DMS114 treated with DMSO at 0.1 percent for 48 hours (cell line): ENCODE data around the gene PRDM1.

Experiments used
- DNase-seq: peaks from one replicate; lab custom pipeline; 2025; ENCODE audit not compliant: unreplicated experiment; lab: John Stamatoyannopoulos, UW

The PRDM1 gene

DNA sequence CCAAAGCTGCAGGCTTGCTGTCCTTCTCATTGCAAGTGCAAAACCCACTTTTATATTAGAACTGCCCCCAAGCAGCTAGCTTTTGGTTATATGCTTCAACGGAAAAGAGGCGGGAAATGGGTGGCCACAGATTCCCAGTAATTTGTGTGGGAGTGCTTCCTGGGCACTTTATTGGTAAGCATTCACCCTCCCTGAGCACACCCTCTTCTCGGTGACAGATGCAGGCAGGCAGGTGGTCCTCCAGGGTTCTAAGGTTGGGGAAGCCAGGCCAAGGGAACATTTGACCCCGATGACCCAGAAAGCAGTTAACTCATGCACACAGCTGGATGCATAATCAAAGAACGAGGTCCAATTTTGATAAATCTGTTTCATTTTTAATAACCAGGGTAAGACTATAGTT, 29.1 kb downstream of the PRDM1 start:
- DNase-seq, result no peak

DNA sequence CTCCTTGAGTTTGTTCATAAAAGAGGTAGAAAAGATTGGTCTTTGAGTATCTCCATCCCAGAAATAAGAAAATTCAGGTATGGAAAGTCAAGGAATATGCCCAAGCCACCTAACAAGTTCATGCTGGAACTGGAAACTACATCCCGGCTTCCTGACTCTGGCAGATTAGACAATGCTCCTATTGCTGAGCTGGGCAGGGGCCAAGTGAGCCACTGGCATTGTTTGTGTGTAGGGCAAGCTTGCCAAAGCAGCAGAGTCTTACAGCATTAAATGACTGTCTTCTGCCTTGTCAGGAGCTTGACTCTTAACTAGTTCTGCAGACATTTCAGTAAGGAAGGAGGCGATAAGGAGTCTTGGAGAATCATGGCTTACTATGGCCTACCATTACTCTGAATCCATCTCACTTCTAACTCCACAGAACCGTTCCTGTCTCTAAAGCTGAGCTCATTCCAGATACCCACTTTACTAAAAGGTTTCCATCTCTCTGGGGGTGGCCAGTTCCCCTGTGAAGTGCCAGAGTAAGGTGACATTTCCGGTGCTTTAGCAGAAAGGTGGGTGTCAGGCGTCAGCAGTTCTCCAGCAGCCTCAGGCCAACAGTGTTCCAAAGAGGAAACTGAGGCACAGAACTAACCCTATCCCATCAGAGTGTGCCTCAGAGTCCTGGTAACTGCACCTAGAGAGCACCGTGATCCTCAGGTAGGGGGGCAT, 30.1 kb downstream of the PRDM1 start:
- no peak for DNase-seq

DNA sequence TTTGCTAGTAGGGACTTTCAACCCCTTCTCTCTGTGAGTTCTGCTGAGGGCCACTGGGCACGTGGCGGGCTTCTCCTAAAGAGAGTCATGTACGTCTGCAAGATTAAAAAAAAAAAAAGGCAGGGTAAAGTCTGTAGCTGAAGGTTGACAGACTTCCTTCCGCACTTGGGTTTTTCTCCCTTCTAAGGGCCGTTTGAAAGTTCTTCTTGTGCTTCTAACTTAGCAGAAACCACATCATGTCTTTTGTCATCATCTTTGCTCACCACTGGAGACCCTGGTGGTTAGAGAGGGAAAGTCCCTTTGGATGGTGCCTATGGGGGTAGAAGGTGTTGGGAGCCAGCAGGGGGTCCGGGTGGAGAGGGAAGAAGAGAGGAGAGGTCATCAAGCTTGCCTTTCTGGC, 31.4 kb downstream of the PRDM1 start:
- DNase-seq, result no peak

DNA sequence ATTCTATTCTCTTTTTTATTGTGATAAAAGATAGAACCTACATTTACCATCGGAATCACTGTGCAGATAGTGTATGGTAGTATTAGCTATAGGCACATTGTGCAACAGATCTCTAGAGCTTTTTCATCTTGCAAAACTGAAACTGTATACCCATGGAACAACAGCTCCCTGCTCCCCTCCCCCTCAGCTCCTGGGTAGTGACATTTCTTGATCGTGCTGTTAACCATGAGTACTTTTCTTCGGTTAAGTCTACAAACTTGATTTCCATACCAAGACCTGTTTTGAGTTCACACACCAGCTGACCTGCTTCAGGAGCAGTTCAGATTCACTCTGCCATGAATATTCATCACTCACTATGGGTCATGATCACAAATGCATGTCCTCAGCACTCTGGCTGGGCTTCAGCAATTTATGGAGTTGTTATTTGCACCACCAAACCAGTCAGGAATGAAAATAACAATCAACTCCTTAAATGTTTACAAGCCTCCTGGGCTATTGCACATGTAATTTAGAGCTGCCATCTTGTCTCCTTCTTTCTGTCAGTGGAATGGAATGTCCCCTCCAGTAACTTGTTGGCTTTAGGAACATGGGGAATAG, 32.8 kb downstream of the PRDM1 start:
- DNase-seq, result no peak

DNA sequence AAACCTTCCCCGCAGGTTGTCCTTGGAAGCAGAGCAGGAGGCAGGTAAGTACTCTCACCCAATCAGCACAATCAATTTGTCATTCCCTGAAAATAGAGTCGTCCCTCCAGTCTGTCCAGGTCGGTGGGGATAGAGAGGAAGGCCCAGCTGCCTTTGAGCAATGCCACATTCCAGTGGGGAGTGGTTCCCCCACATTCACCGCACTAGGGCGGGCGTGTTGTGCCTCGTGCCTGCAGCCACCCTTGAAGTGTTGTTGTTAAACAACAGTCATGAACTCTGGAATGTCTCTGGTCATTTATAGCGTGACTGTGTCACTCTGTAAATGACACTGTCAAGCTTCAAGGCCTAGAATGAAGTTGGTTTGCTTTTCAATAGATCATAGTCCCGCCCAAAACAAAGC, 33.4 kb downstream of the PRDM1 start:
- DNase-seq, result no peak

DNA sequence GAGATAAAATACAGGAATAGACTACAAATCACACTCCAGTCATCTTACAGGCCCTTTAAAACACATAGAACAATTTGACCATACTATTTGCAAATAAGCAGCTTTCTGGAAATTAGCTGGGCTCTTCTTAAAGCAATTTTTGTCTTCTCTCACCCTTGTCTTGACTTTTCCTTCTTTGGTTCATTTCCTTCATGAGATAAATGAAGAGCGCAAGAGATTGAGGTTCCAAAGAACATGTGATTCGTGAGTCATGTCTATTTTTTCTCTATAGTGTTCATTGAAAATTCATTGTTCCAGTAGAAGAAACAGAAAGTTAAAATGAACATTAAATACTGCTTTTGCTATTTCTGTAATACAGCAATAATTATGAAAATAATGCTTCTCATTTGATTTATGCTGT, 33.9 kb downstream of the PRDM1 start:
- no peak for DNase-seq

DNA sequence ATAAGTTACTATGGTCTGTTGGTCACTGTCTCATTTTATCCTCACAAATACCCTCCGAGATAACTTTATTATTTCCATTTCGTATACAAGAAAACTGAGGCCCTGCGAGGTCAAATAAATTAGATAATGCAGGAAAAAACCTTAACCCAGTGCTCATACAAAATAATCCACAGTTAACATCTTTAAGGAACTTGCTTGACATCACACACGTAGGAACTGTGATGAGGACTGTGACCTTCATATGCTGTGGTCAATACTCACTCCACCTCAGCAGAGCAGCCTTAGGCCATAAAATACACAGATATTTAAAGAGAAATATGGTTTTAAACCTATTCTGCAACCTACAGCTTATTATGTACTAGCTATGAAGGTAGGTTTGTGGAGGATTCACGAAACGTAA, 34.3 kb downstream of the PRDM1 start:
- no peak for DNase-seq

DNA sequence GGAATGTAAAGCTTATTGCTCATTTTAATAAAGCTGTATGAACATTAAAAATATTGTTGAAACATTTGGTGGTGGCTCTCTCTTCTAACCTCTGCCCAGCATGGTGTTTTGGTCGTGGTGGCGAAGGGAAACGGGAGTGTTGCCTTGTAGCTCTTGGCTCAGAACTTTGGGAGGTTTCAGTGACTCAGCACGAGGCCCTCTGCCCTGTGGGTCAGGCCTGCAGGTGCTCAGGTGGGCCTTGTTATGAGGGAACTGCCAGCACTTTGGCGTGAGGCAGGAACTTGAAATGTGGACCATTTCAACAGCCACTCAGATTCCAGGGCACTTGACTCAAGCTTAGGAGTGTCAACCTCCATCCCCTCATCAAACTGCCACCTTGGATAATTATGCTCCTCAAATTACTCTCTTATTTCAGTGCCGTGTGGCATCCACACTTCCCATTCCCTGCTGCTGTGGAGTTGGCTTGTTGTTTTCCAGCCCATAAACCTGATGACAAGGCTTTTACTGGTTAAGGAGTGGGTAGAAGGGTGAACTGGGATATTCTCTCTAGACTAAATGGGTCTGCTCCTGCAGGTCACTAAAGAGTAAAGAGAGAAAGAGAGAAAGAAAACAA, 36.3 kb downstream of the PRDM1 start:
- no peak for DNase-seq

DNA sequence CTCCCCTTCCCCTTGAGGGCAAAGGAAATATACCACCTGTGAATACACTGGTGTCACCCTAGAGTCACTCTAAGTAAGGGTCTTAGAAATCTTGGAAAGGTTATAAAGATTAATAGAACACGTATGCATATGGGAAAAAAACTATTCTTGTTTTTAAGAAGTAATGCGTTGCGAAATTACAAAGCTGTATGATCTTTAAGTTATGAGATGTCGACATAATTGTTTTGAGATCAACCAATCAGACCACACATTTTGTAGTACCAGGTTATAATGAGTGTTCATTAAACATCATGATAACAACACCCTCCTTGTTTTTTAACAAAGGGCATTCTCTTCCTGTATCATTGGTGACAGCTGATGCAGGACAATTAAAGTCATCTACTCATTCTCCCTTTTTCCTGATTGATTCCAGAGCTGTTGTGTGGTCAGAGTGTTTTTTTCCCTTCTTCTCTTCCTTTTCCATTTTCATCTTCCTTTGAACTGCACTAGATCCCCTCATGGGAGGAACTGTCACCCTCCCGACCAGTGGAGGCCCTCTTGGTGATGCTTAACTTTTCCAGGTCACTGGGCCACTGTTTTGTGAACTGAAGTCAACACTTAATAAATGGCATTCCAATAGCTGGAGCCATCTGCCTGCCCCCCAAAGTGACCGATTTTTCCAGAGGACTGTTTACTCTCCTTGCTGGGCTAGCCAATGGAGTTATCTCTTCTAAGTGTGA, 37.0 kb downstream of the PRDM1 start:
- no peak for DNase-seq

DNA sequence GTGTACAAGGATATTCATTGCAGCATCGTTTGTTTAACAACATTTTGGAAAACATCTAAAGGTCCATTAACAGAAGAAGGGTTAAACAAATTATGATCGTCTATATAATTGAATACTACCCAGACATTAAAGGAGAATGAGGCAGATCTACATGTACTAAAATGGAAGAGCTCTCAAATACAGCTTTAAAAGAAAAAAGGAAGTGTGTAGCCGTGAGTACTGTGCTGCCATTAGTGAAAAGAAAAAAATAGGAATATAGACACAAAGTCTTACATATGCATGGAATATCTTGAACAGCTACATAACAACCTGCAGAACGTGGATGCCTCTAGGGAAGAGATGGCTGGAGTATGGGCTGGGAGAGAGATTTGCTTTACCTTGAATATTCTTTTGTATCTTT, 37.9 kb downstream of the PRDM1 start:
- DNase-seq, result no peak

DNA sequence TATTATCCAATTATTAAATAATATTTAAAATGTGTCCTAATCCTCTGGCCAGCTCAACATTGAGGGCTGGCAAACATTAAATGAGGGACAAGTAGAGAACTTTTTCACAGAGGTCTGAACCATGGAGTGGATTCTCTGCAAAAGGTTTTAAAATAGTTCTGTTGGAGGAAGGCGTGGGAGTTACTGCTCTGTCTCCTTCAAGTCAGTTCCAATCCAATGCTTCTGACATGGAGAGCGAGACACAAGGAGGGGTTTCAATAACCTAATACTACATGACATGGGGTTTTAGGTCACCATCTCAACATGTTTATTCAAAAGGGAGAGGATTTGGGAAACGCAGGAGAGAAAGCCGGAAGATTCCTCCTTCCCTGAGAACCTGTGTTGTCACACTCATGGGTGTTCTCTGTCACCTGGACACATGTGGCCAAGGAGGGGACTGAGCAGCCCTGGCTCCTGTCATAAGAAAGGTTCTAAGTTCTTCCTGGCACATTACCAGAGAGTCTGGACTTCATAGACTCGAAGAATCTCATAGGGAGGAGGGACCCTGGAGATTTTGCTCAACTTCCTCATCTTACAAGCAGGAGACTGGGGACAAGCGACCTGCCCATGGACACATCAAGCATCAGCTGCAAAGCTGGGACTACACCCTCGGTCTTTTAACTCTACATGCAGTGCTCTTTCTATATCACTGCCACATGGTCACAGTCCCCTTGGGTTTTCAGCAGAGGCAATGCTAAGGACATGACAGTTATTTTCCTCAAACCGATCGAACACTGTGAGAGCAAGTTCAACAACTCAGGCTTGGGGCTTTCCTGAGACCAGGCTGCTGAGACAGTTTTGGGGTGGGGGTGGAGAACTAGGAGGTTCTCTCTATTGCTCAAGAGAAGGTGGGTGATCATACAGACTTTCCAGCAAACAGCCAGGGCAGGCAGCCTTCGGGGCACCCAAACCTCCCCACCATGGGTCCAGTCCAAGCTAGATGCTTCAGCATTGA, 38.6 kb downstream of the PRDM1 start:
- no peak for DNase-seq

DNA sequence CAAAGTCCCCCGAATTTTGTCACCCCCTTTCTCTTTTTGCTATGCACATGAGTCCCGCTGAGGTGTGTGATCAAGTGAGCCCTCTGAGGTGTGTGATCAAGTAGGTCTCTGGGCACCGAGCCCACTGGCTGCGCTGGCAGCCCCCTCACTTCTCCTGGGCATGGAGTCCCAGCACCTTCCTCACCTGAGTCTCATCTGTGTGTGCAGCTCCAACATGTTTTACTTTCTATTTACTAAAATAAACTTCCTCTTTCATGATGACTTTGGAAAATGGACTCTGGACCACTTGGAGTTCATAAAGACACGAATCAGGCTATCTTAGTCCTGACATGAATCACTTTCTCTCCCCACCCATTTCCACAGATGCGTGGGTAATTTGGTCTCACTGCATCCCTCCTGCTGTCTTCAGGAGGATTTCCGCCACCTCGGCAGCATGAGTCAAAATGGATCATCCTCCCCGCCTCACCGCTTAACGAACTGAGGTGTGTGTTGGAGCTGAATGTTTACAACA, 39.8 kb downstream of the PRDM1 start:
- DNase-seq, result no peak

DNA sequence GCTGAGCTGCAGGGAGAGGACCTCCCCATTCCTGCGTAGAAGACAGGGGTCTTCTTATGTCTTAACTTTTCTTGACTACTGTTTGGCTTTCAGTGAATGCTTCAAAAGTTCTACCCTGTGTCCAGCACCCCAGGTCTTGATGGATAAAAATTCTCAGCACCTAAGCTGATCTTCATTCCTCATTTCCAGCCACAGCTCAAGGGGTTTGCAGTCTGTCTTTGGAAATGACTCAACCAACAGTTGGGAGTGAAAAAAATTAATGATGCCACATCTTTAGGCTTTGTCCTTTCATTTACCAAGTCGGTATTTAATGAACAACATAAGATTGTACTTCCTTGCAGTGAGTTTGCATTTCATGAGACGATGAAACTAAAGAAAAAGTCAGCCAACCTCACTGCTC, 40.3 kb downstream of the PRDM1 start:
- DNase-seq, result no peak

DNA sequence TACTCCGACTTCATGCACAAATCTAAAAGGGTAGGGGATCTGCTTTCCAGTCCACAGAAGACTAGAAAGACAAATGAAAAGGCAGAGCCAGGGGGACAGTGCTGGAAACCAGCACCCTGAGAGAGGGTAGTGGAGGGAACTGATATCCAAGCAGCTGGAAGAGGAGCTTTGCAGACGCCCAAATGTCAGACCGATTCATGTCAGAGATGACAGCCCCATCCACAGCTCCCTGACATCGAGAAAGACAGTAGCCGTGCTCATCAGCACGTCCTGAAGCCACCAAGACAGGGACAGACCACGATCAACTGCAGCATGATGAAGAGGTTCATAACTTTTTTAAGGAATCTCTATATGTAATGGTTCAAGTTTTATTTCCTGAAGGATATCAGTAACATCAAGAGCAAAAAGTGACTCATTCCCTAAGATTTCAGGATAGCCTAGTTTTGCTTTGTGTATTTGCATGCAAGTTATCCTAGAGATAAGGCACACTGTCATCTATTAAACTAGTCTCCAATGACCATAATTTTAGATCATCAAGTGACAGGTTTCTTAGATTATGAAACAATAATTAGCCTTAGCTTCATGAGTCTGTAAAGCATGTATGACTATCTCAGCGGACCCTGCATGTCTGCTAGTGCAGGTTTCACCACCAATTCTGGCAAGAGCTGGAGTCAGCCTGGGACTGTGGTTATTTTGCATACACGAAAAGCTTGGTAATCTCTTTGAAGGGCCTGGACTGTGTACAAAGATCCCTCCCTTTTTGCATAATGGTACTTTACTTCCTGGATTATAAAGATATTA, 43.0 kb downstream of the PRDM1 start:
- no peak for DNase-seq

DNA sequence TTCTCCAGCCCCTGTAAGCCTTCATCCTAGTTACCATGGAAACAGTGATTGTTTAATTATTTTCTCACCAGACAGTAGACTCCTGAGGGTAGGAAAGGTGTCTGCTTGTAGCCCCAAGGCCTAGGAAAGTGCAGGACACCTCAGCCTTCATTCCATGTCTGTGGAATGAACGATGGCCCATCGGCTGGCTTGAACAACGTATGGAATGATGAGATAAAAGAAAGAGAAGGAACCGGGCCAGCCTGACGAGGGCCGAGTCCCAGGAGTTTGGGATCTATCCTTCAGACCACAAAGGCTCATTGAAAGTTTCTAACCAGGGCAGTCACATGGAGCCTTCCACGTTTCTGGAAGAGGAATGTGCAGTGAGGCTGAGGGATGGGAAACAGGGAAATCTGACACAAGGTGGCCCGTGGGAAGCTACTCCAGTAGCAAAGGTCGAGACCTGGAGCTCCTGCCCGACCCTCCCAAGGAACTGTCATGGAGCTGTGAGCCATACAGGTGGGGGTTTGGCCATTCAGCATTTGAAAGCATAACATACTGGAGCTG, 46.1 kb downstream of the PRDM1 start:
- no peak for DNase-seq

DNA sequence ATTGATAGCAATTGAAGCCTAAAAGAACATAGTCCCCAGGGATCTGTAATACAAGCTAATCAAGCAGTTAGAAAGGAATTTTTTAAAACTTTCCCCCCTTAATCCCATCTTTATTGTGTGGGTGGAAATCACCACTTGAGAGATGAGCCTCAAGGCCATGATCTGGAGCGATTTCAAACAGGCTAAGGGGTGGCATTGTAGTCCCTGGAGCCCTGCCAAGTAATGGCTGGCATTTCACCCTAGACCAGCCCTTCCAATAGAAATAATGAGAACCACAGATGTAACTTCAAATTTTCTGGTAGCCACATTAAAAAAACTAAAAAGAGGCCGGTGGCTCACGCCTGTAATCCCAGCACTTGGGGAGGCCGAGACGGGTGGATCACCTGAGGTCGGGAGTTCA, 46.9 kb downstream of the PRDM1 start:
- no peak for DNase-seq

DNA sequence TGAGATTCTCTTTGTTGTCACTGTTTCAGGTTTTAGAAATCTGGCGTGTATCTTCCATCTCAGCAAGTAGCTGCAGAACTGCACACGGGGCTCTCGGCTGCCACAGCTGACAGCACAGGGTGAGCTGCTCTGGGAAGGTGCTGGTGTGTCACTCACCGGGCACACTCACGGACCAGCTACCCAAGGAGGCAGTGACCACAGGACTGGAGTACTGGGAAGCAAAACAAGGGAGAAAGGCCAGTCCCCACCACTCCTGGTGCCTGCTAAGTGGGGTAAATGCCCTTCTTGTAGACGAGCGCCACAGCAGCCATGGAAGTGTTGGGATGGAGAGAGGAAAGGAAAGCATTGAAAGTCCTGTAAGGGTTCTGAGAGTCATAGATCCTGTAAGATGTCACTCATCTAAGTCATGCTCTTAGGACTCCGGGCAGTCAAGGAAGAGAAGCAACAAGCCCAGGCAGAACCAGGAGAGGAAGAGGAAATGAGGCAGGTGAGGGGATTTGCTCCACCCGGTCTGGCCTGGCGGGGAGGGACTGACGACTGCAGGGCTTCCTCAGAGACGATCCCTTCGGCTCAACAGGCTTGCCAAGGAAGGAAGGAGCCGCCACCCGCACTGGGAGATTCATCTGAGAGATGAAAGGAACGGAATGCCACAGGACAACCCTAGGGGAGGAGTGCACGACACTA, 48.1 kb downstream of the PRDM1 start:
- no peak for DNase-seq

DNA sequence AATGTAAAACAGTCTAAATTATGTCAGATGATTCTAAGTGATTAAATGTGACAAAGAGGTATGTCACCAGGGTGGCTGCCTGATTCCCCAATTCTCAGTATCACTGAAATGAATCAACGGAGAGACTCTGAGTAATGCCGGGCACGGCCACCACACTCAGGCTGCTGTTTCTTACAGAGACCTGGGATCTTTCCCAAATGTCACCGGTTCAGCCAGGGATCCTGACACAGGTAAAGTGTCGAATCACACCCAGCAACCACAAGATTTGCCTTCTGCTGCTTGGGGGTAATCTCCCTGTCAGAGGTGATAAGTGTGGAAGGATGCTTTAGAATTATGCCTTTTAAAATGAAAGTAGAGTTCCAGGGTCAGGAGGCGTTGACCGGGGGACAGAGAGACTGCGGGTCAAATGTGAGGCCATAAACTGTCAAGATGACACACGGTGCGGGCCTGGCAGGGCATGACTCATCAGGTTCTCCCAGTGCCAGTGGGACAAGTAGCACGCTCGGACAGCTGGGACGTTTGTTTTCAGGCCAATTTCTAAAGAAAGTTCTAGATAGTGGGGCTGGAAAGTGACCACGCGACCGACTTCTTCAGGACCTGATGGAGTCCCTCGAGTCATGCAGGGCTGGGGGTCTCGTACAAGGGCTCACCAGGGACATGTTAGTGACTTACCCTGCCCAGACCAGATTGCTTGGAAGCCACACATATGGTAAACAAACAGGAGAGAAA, 48.9 kb downstream of the PRDM1 start:
- DNase-seq, result no peak
